ENCODE results near the gene MKS1. TPM values are rescaled to one million over a fixed set of nuclear protein-coding genes. Genes with fewer than 3 reads are reported as not detected.

MKS1 gene
- total and polyA plus RNA-seq, 10 of the 15 experiments (the other 5 are each of a cell fraction or from before 2014, with no cell fraction given) = 5.7 to 21.4 (median 13.9) TPM

DNA sequence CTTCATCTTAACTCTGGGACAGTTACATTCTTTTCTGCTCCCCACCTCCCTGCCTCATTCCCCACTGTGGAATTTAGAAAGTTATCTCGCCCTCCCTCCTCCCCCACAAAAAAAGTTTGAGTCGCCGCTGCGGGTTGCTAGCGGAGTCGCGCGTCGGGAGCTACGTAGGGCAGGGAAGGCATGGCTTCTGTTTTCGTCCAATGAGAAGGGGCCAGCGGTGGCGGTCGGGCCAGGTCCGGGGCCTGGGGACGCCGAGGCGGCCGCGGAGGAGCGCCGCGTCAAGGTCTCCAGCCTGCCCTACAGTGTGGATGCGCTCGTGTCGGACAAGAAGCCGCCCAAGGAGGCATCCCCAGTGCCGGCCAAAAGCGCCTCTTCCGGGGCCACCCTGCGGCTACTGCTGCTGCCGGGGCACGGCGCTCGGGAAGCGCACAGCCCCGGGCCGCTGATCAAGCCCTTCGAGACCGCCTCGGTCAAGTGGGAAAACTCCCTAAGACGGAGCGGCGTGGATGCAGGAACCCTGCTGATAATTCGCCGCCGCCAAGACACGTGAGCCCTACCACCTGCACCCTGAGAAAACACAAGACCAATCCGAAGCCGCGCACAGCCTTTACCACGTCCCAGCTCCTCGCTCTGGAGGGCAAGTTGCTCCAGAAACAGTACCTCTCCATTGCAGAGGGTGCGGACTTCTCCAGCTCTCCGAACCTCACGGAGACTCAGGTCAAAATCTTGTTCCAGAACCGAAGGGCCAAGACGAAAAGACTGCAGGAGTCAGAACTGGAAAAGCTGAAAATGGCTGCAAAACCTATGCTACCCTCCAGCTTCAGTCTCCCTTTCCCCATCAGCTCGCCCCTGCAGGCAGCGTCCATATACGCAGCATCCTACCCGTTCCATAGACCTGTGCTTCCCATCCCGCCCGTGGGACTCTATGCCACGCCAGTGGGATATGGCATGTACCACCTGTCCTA lies 61.9 kb downstream of the MKS1 start:
- H3K79me2 ChIP-seq (ENCODE audit: control insufficient read depth, insufficient read depth, low read length) = no peaks in the 10 kb centered on the region
- H3K9me3 ChIP-seq (replicated peaks; ENCODE audit: control insufficient read depth, insufficient read depth, low read length) = no peaks in the 10 kb centered on the region
- H3K27ac ChIP-seq (ENCODE audit: control insufficient read depth, insufficient read depth) = no peak overlapping the region
- no peak; the same call in 1 of the 3 replicates for ATAC-seq
- SMC1A ChIA-PET (ENCODE audit: uncharacterized antibody, unreplicated experiment) = no interaction called here
- BruUV-seq (replicated peaks) = no TSS peak
- RAD21 ChIA-PET (ENCODE audit: unreplicated experiment) = no interaction called here
- no peak overlapping the region for H3K4me3 ChIP-seq
- peaks cover 3 to 10% of the 10 kb centered on the region in 2 experiments for H3K27me3 ChIP-seq (replicated peaks in 1 of 2; ENCODE audit: control insufficient read depth in 2 of 2, insufficient read depth in 2 of 2, low read length in 1 of 2)
- no peaks in the 10 kb centered on the region; the same call in 1 of the 2 replicates for H4K20me1 ChIP-seq (ENCODE audit: control insufficient read depth, insufficient read depth)
- in situ Hi-C loops (cut with MboI) = no loop called here
- H2AFZ ChIP-seq (ENCODE audit: control insufficient read depth, low read depth, low read length) = no peak overlapping the region
- no peaks in the 10 kb centered on the region for H3K36me3 ChIP-seq (ENCODE audit: control insufficient read depth in 2 of 2, insufficient read depth in 2 of 2, low read length in 1 of 2)
- FAIRE-seq = no peak
- H3K4me2 ChIP-seq (ENCODE audit: control insufficient read depth, insufficient read depth) = no peak overlapping the region
- CTCF ChIA-PET = no interaction called here
- peak; percentile 85 for TF ChIP-seq SUZ12 (IDR thresholded peaks at IDR 0.05; ENCODE audit: unreplicated experiment)
- TF ChIP-seq MYC (IDR thresholded peaks at IDR 0.05; ENCODE audit: insufficient read depth, insufficient read length, insufficient replicate concordance, low read length, severe bottlenecking) = no peak
- intact Hi-C loops (cut with micrococcal nuclease; ENCODE audit: unreplicated experiment) = no loop called here
- no peaks in the 10 kb centered on the region for H3K4me1 ChIP-seq (ENCODE audit: control insufficient read depth, insufficient read depth, low read length)
- 5% methylated on average over 65 of the region's 65 CpGs for WGBS (ENCODE audit: insufficient coverage, insufficient replicate concordance, low lambda C conversion rate, missing lambda C conversion rate)
- no peak for DNase-seq (ENCODE audit: low read depth, low spot score)
- H3K9ac ChIP-seq (ENCODE audit: control insufficient read depth, insufficient read depth, low read length) = no peak overlapping the region
- POLR2A ChIA-PET = no interaction called here

Other genes with a start within 250 kb of the MKS1 start
Only the 7 nearest of the 11 such genes appear.
- gene OR4D1, start 70.9 kb downstream of the MKS1 start, total RNA-seq (2014; rRNA removed) = not detected in 2 replicates
- gene OR4D1, start 70.9 kb downstream of the MKS1 start, total RNA-seq (2014; rRNA removed; fragmentation: Illumina TruSeq; extraction: Trizol) = not detected in 2 replicates
- not detected in 2 replicates for gene OR4D1, start 70.9 kb downstream of the MKS1 start, total RNA-seq (2021)
- gene OR4D1, start 70.9 kb downstream of the MKS1 start, polyA plus RNA-seq (2011; rRNA removed) = not detected in 2 replicates
- gene OR4D1, start 70.9 kb downstream of the MKS1 start, polyA plus RNA-seq (2014; fragmentation: Illumina TruSeq; extraction: Trizol) = not detected in 2 replicates
- gene OR4D1, start 70.9 kb downstream of the MKS1 start, polyA plus RNA-seq (2014; fragmentation: Nextera tagmentation; extraction: Ambion mirVana) = not detected
- gene OR4D1, start 70.9 kb downstream of the MKS1 start, polyA plus RNA-seq (2014; rRNA removed) = not detected in 2 replicates
- gene OR4D1, start 70.9 kb downstream of the MKS1 start, polyA plus RNA-seq (2016; fragmentation: Nextera tagmentation; extraction: Ambion mirVana) = not detected
- not detected in 2 replicates for gene OR4D2, start 52.3 kb downstream of the MKS1 start, total RNA-seq (2014; rRNA removed)
- not detected in 2 replicates for gene OR4D2, start 52.3 kb downstream of the MKS1 start, total RNA-seq (2014; rRNA removed; fragmentation: Illumina TruSeq; extraction: Trizol)
- gene OR4D2, start 52.3 kb downstream of the MKS1 start, total RNA-seq (2021) = not detected in 2 replicates
- not detected in 2 replicates for gene OR4D2, start 52.3 kb downstream of the MKS1 start, polyA plus RNA-seq (2011; rRNA removed)
- not detected in 2 replicates for gene OR4D2, start 52.3 kb downstream of the MKS1 start, polyA plus RNA-seq (2014; fragmentation: Illumina TruSeq; extraction: Trizol)
- gene OR4D2, start 52.3 kb downstream of the MKS1 start, polyA plus RNA-seq (2014; fragmentation: Nextera tagmentation; extraction: Ambion mirVana) = under 1 TPM in 1 of 2 experiments, not detected in 1; 0.04 TPM
- not detected in 2 replicates for gene OR4D2, start 52.3 kb downstream of the MKS1 start, polyA plus RNA-seq (2014; rRNA removed)
- gene OR4D2, start 52.3 kb downstream of the MKS1 start, polyA plus RNA-seq (2016; fragmentation: Nextera tagmentation; extraction: Ambion mirVana) = not detected
- gene EPX, start 26.5 kb downstream of the MKS1 start, total RNA-seq (2014; rRNA removed) = not detected in 2 replicates
- not detected in 2 replicates for gene EPX, start 26.5 kb downstream of the MKS1 start, total RNA-seq (2014; rRNA removed; fragmentation: Illumina TruSeq; extraction: Trizol)
- gene EPX, start 26.5 kb downstream of the MKS1 start, total RNA-seq (2021) = not detected in 2 replicates
- 0.03 TPM in 1 of 2 replicates, not detected in the other for gene EPX, start 26.5 kb downstream of the MKS1 start, polyA plus RNA-seq (2011; rRNA removed)
- not detected in 2 replicates for gene EPX, start 26.5 kb downstream of the MKS1 start, polyA plus RNA-seq (2014; fragmentation: Illumina TruSeq; extraction: Trizol)
- not detected for gene EPX, start 26.5 kb downstream of the MKS1 start, polyA plus RNA-seq (2014; fragmentation: Nextera tagmentation; extraction: Ambion mirVana)
- not detected in 2 replicates for gene EPX, start 26.5 kb downstream of the MKS1 start, polyA plus RNA-seq (2014; rRNA removed)
- gene EPX, start 26.5 kb downstream of the MKS1 start, polyA plus RNA-seq (2016; fragmentation: Nextera tagmentation; extraction: Ambion mirVana) = not detected
- not detected in 2 replicates for gene LPO, start 19.3 kb upstream of the MKS1 start, total RNA-seq (2014; rRNA removed)
- not detected in 2 replicates for gene LPO, start 19.3 kb upstream of the MKS1 start, total RNA-seq (2014; rRNA removed; fragmentation: Illumina TruSeq; extraction: Trizol)
- not detected in 2 replicates for gene LPO, start 19.3 kb upstream of the MKS1 start, total RNA-seq (2021)
- gene LPO, start 19.3 kb upstream of the MKS1 start, polyA plus RNA-seq (2011; rRNA removed) = 0.03 TPM in 1 of 2 replicates, not detected in the other
- 0.06 TPM in 1 of 2 replicates, not detected in the other for gene LPO, start 19.3 kb upstream of the MKS1 start, polyA plus RNA-seq (2014; fragmentation: Illumina TruSeq; extraction: Trizol)
- gene LPO, start 19.3 kb upstream of the MKS1 start, polyA plus RNA-seq (2014; fragmentation: Nextera tagmentation; extraction: Ambion mirVana) = not detected
- gene LPO, start 19.3 kb upstream of the MKS1 start, polyA plus RNA-seq (2014; rRNA removed) = not detected in 2 replicates
- gene LPO, start 19.3 kb upstream of the MKS1 start, polyA plus RNA-seq (2016; fragmentation: Nextera tagmentation; extraction: Ambion mirVana) = under 1 TPM in 1 of 2 experiments, not detected in 1; 0.11 TPM
- 0.05 and 0.06 TPM in 2 replicates for gene MPO, start 61.7 kb upstream of the MKS1 start, total RNA-seq (2014; rRNA removed)
- gene MPO, start 61.7 kb upstream of the MKS1 start, total RNA-seq (2014; rRNA removed; fragmentation: Illumina TruSeq; extraction: Trizol) = 0.09 and 0.13 TPM in 2 replicates
- 0.08 and 0.23 TPM in 2 replicates for gene MPO, start 61.7 kb upstream of the MKS1 start, total RNA-seq (2021)
- gene MPO, start 61.7 kb upstream of the MKS1 start, polyA plus RNA-seq (2011; rRNA removed) = 0.35 and 0.49 TPM in 2 replicates
- gene MPO, start 61.7 kb upstream of the MKS1 start, polyA plus RNA-seq (2014; fragmentation: Illumina TruSeq; extraction: Trizol) = 0.10 TPM in 1 of 2 replicates, not detected in the other
- gene MPO, start 61.7 kb upstream of the MKS1 start, polyA plus RNA-seq (2014; fragmentation: Nextera tagmentation; extraction: Ambion mirVana) = under 1 TPM; 0.10 to 0.26 TPM
- gene MPO, start 61.7 kb upstream of the MKS1 start, polyA plus RNA-seq (2014; rRNA removed) = 0.14 TPM in 2 replicates
- gene MPO, start 61.7 kb upstream of the MKS1 start, polyA plus RNA-seq (2016; fragmentation: Nextera tagmentation; extraction: Ambion mirVana) = under 1 TPM; 0.09 to 0.17 TPM
- gene TSPOAP1, start 109.5 kb upstream of the MKS1 start, total RNA-seq (2014; rRNA removed) = 5.6 and 5.7 TPM in 2 replicates
- gene TSPOAP1, start 109.5 kb upstream of the MKS1 start, total RNA-seq (2014; rRNA removed; fragmentation: Illumina TruSeq; extraction: Trizol) = 2.8 and 3.6 TPM in 2 replicates
- 6.5 and 8.8 TPM in 2 replicates for gene TSPOAP1, start 109.5 kb upstream of the MKS1 start, total RNA-seq (2021)
- 11.6 and 16.4 TPM in 2 replicates for gene TSPOAP1, start 109.5 kb upstream of the MKS1 start, polyA plus RNA-seq (2011; rRNA removed)
- gene TSPOAP1, start 109.5 kb upstream of the MKS1 start, polyA plus RNA-seq (2014; fragmentation: Illumina TruSeq; extraction: Trizol) = 1.2 and 4.2 TPM in 2 replicates
- gene TSPOAP1, start 109.5 kb upstream of the MKS1 start, polyA plus RNA-seq (2014; fragmentation: Nextera tagmentation; extraction: Ambion mirVana) = under 1 TPM in 1 of 2 experiments, not detected in 1; 0.58 TPM
- 8.5 and 10.9 TPM in 2 replicates for gene TSPOAP1, start 109.5 kb upstream of the MKS1 start, polyA plus RNA-seq (2014; rRNA removed)
- 1 to 10 TPM; 2.2 to 3.2 TPM for gene TSPOAP1, start 109.5 kb upstream of the MKS1 start, polyA plus RNA-seq (2016; fragmentation: Nextera tagmentation; extraction: Ambion mirVana)
- 87.9 and 92.8 TPM in 2 replicates for gene SUPT4H1, start 132.9 kb upstream of the MKS1 start, total RNA-seq (2014; rRNA removed)
- 70.4 and 83.8 TPM in 2 replicates for gene SUPT4H1, start 132.9 kb upstream of the MKS1 start, total RNA-seq (2014; rRNA removed; fragmentation: Illumina TruSeq; extraction: Trizol)
- gene SUPT4H1, start 132.9 kb upstream of the MKS1 start, total RNA-seq (2021) = 87.0 and 93.2 TPM in 2 replicates
- gene SUPT4H1, start 132.9 kb upstream of the MKS1 start, polyA plus RNA-seq (2011; rRNA removed) = 230 and 240 TPM in 2 replicates
- gene SUPT4H1, start 132.9 kb upstream of the MKS1 start, polyA plus RNA-seq (2014; fragmentation: Illumina TruSeq; extraction: Trizol) = 98.9 and 112 TPM in 2 replicates
- 100 to 1,000 TPM; 148 to 293 TPM for gene SUPT4H1, start 132.9 kb upstream of the MKS1 start, polyA plus RNA-seq (2014; fragmentation: Nextera tagmentation; extraction: Ambion mirVana)
- gene SUPT4H1, start 132.9 kb upstream of the MKS1 start, polyA plus RNA-seq (2014; rRNA removed) = 94.9 and 102 TPM in 2 replicates
- gene SUPT4H1, start 132.9 kb upstream of the MKS1 start, polyA plus RNA-seq (2016; fragmentation: Nextera tagmentation; extraction: Ambion mirVana) = 100 to 1,000 TPM; 143 to 159 TPM

Measured in GM12878 (cell line).